ENCODE results near the gene POU3F4. TPM values are rescaled to one million over a fixed set of nuclear protein-coding genes. Genes with fewer than 3 reads are reported as not detected.

The POU3F4 gene
- total and polyA plus RNA-seq, 2 of the 8 experiments (the other 6 are each of a cell fraction or from before 2014, with no cell fraction given) = 1.1 to 1.9 TPM

DNA sequence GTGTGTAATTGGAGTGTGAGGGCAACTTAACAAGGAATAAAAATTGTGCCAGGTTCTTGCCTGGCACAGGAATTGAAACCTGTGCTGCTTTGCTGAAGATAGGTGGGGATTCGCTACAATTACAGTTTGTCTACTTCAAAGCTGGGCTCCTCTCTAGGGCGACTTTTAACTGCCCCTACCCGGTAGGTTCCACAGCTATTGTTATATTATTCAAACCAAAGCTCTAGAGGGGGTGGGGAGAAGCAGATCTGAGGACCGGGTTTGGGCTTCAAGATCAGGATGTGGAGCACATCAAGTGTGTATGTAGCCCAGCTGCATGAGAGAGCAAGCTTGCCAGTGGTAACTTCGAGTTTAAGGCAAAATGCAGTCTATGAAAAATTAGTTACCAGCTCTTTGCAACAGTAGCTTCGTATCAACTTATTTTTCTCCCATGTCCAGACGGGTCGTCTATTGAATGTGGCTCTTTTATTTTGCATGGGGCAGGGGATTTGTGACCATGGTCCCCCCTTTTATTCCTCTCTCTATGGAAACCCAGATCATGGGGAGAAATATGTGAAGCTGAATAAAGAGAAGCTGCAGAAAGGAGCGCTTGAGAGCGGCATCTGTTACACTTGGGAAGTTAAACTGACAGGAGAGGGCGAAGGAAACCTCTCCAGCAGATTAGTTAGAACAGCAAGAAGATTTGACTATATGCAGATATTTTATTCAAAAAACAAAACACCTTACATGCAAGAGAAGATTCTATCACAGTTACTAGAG lies 3.2 kb upstream of the POU3F4 start:
- TF ChIP-seq RXRA (IDR thresholded peaks at IDR 0.05; ENCODE audit: insufficient read depth, low read depth, low read length) (no peak), EGR1 (IDR thresholded peaks at IDR 0.05; ENCODE audit: borderline replicate concordance, low read depth, low read length) (no peak), SP1 (IDR thresholded peaks at IDR 0.05; ENCODE audit: low read depth, low read length) (no peak), CHD2 (IDR thresholded peaks at IDR 0.05; ENCODE audit: low read length) (no peak), POLR2A (IDR thresholded peaks at IDR 0.05; ENCODE audit: control extremely low read depth in 1 of 2, low read depth in 2 of 2, low read length in 2 of 2) (no peak), CBX5 (IDR thresholded peaks at IDR 0.05; ENCODE audit: low read depth, low read length) (no peak), POU5F1 (IDR thresholded peaks at IDR 0.05; ENCODE audit: low read depth, low read length) (no peak), SAP30 (IDR thresholded peaks at IDR 0.05; ENCODE audit: insufficient read depth, insufficient replicate concordance, low read length) (no peak), EZH2 (IDR thresholded peaks at IDR 0.05; ENCODE audit: low read depth, low read length, severe bottlenecking) (no peak), NRF1 (IDR thresholded peaks at IDR 0.05; ENCODE audit: low read depth, low read length) (no peak), SP4 (IDR thresholded peaks at IDR 0.05; ENCODE audit: low read length) (no peak), RBBP5 (IDR thresholded peaks at IDR 0.05; ENCODE audit: borderline replicate concordance, low read depth, low read length) (no peak)
- H2BK5ac ChIP-seq (ENCODE audit: low read depth, low read length) = no peak overlapping the region
- peak overlapping the region in 2 of 4 experiments; percentile 10 to 51; a peak in 3 of 8 replicates for H3K4me3 ChIP-seq (ENCODE audit: extremely low read depth in 1 of 4, insufficient read depth in 2 of 4, low read depth in 3 of 4, low read length in 4 of 4)
- ChIA-PET POLR2A (ENCODE audit: partially characterized antibody) (no interaction called here), CTCF (ENCODE audit: partially characterized antibody) (interaction anchor here (1.3 kb wide), 1 partner anchor 130 kb away, joined by 4 read pairs; no protein-coding TSS in a partner anchor)
- H3K9ac ChIP-seq (replicated peaks in 1 of 4; ENCODE audit: extremely low read depth in 1 of 4, low read depth in 3 of 4, low read length in 3 of 4) = no peak overlapping the region
- H3K79me1 ChIP-seq (ENCODE audit: low read depth, low read length) = no peaks in the 10 kb centered on the region
- no peak overlapping the region for H2BK15ac ChIP-seq (ENCODE audit: low read length)
- peaks cover 2 to 54% (median 34%) of the 10 kb centered on the region in 4 experiments for H3K27me3 ChIP-seq (replicated peaks in 1 of 4; ENCODE audit: control insufficient read depth in 3 of 4, extremely low read depth in 1 of 4, insufficient read depth in 3 of 4, low read length in 3 of 4)
- H4K5ac ChIP-seq (ENCODE audit: insufficient read length, low read depth, low read length) = no peak overlapping the region
- H3K9me3 ChIP-seq (ENCODE audit: insufficient read depth in 2 of 2, low read depth in 1 of 2, low read length in 1 of 2) = no peaks in the 10 kb centered on the region
- no peak overlapping the region for H3K27ac ChIP-seq (ENCODE audit: low read depth, low read length)
- peaks cover 16% of the 10 kb centered on the region for H3K23me2 ChIP-seq (ENCODE audit: low read depth, low read length)
- H4K8ac ChIP-seq (ENCODE audit: extremely low read depth, insufficient read depth, low read length) = no peak overlapping the region
- peaks cover 0 to 22% (median 11%) of the 10 kb centered on the region in 4 experiments for H3K4me1 ChIP-seq (replicated peaks in 1 of 4; ENCODE audit: control insufficient read depth in 3 of 4, insufficient read depth in 4 of 4, low read length in 3 of 4)
- FAIRE-seq (peak; percentile 24), DNase-seq (ENCODE audit: low read depth in 1 of 2, low spot score in 2 of 2) (no peak)
- no peak overlapping the region for H2BK12ac ChIP-seq (ENCODE audit: low read depth, low read length)
- H3K4me2 ChIP-seq (ENCODE audit: insufficient read depth in 1 of 2, low read depth in 2 of 2, low read length in 2 of 2) = peak overlapping the region; percentile 63 to 89
- H2BK20ac ChIP-seq (ENCODE audit: low read length) = no peak overlapping the region
- H4K91ac ChIP-seq (replicated peaks; ENCODE audit: insufficient read length, low read length) = no peak overlapping the region
- no peak overlapping the region for H3K56ac ChIP-seq (replicated peaks; ENCODE audit: insufficient read length, low read depth, low read length)
- no peak overlapping the region for H3K14ac ChIP-seq (ENCODE audit: insufficient read length)
- H3K36me3 ChIP-seq (ENCODE audit: control insufficient read depth in 2 of 4, insufficient read depth in 4 of 4, low read length in 3 of 4) = no peaks in the 10 kb centered on the region
- no peak overlapping the region for H3K23ac ChIP-seq (ENCODE audit: insufficient read length)
- no peak overlapping the region for H2BK120ac ChIP-seq (replicated peaks; ENCODE audit: low read depth, low read length)
- 1% methylated on average over 9 of the region's 11 CpGs; no CpG with 5 or more reads in 1 of the 2 experiments for WGBS, 2 experiments (ENCODE audit: extremely low coverage in 1 of 2, insufficient coverage in 1 of 2, insufficient read length in 1 of 2, insufficient replicate concordance in 2 of 2, low coverage in 1 of 2, low lambda C conversion rate in 2 of 2, missing lambda C conversion rate in 1 of 2)
- no peaks in the 10 kb centered on the region for H3K79me2 ChIP-seq (ENCODE audit: control insufficient read depth in 1 of 2, insufficient read depth in 2 of 2, low read length in 2 of 2)
- H2AK5ac ChIP-seq (ENCODE audit: low read depth, low read length) = no peak overlapping the region
- no peaks in the 10 kb centered on the region for H4K20me1 ChIP-seq (replicated peaks in 1 of 2; ENCODE audit: control insufficient read depth in 1 of 2, insufficient read depth in 2 of 2, low read length in 2 of 2)
- no peak overlapping the region for H3K4ac ChIP-seq (replicated peaks; ENCODE audit: insufficient read length, low read depth, low read length)
- H2AFZ ChIP-seq (ENCODE audit: low read length) = no peak overlapping the region
- peak overlapping the region; percentile 48; the same call in 1 of the 2 replicates for H3K18ac ChIP-seq (ENCODE audit: extremely low read depth, low read length)
